OCI-LY7 (cell line): ENCODE data around the gene FCER1G.

Source experiments
- CTCF ChIP-seq: fragments of 200-600 bp; sonication (generic); conservative IDR thresholded peaks from 2 replicates; pipeline ENCODE4 v1.5.1; 2014; ENCODE audit warnings: mild to moderate bottlenecking, antibody characterized with exemption, low read length, moderate library complexity, mixed read lengths
- EZH2phosphoT487 ChIP-seq: fragments of 200-600 bp; sonication (generic); IDR thresholded peaks from 2 replicates; pipeline ENCODE4 v1.6.1; 2018; ENCODE audit warnings: low read depth, borderline replicate concordance, mild to moderate bottlenecking, mixed run types, antibody characterized with exemption, low read length, moderate library complexity, mixed read lengths

GRCh38 chr1:161209790-161210409, 5.2 kb upstream of the FCER1G start:
- TF ChIP-seq CTCF (peak; percentile 96), EZH2phosphoT487 (no peak)
